Measurements from ENCODE around the gene LPP. TPM values are rescaled to one million over a fixed set of nuclear protein-coding genes. Genes with fewer than 3 reads are reported as not detected.

Gene LPP
- total RNA-seq, 4 donors from 2014 or later = 56.0 to 65.7 (median 58.1) TPM

DNA sequence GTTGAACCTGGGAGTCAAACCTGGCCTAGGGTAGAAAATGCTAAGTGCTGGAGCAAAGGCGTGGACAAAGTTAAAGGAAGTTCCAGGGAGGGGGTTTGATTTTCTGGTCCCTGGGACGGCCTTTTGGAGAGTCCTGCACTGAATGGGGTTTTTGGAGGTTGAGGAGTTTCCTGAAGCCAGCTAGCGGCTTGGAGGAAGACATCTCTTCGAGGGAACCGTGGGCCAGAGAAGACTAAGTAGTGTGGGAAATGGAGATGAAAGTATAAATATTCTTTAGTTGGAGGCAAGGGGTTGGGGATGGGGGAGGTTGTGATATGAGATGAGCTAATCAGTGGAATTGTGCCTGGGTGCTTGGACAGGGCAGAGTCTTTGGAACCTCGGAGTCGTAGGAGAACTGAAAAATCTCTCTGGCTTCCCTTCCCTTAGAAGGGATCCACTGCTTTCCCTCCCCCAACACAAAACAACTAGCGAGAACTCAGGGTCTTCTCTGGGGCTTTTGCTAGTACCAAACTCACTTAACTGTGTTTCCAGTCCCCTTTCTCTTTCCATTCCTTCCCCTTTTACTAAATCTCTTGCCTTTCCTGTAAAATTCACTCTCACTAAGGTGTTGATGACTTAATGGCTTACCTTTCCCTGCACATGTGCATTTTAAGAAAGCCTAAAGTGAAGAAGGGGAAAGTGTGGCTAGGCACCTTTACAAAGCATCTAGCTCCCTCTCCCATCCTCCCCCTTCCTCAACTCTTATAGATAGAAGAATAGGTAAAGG, 1.0 kb downstream of the LPP start:
- no peak for TF ChIP-seq POLR2A (IDR thresholded peaks at IDR 0.05)
- TF ChIP-seq, protein P1, sequence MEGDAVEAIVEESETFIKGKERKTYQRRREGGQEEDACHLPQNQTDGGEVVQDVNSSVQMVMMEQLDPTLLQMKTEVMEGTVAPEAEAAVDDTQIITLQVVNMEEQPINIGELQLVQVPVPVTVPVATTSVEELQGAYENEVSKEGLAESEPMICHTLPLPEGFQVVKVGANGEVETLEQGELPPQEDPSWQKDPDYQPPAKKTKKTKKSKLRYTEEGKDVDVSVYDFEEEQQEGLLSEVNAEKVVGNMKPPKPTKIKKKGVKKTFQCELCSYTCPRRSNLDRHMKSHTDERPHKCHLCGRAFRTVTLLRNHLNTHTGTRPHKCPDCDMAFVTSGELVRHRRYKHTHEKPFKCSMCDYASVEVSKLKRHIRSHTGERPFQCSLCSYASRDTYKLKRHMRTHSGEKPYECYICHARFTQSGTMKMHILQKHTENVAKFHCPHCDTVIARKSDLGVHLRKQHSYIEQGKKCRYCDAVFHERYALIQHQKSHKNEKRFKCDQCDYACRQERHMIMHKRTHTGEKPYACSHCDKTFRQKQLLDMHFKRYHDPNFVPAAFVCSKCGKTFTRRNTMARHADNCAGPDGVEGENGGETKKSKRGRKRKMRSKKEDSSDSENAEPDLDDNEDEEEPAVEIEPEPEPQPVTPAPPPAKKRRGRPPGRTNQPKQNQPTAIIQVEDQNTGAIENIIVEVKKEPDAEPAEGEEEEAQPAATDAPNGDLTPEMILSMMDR (IDR thresholded peaks at IDR 0.05 in 4 of 5, conservative IDR thresholded peaks at IDR 0.05 in 1 of 5) = no peak
- ATAC-seq = no peak
- no peak for DNase-seq
- peak overlapping the region; percentile 93 to 98 (median 98) for H3K27ac ChIP-seq
- no peaks in the 10 kb centered on the region for H3K9me3 ChIP-seq
- H3K4me1 ChIP-seq = peaks cover 51 to 59% of the 10 kb centered on the region in 2 donors
- intact Hi-C loops (cut with DNase I; ENCODE audit: low total_unique reads) (loop anchor here (2.0 to 10.0 kb wide), 5 partner anchors 66 to 792 kb away; no protein-coding TSS in a partner anchor), in situ Hi-C loops (cut with MboI; ENCODE audit: low sequenced_read_pairs in 4 of 4) (loop anchor here in 2 of 4 donors (10.0 to 25.0 kb wide), 2 partner anchors 410 to 807 kb away; partner anchors contain the start of gene BCL6 (in 1 of the 2))
- peak overlapping the region; percentile 61 to 96 (median 83) for H3K4me3 ChIP-seq
- no peaks in the 10 kb centered on the region for H3K27me3 ChIP-seq
- no peaks in the 10 kb centered on the region for H3K36me3 ChIP-seq

DNA sequence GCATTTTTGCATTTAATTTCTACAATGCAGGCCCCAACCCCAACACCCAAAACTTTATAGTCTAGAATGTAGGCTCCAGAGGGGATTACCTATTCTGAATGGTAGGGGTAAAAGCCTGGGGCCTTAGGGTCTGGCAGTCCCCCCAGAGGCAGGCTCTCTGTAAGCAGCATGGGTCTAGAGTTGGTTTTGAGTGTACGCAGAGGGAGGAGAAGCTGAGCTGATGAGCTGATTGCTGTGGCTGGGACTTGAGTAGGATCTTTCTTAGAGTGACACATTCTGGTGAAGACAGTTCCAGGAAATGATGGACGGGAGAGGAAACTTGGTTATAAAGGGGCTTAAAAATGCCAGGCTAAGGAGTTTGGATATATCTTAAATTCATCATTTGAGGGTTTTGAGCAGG, 2.1 kb downstream of the LPP start:
- peak overlapping the region; percentile 93 to 98 (median 98) for H3K27ac ChIP-seq
- H3K4me1 ChIP-seq = peaks cover 57 to 65% of the 10 kb centered on the region in 2 donors
- H3K4me3 ChIP-seq = peak overlapping the region in 2 of 4 donors; percentile 61 to 81
- DNase-seq (no peak), ATAC-seq (no peak)
- no peaks in the 10 kb centered on the region for H3K9me3 ChIP-seq
- no peaks in the 10 kb centered on the region for H3K36me3 ChIP-seq
- TF ChIP-seq, protein P1 (IDR thresholded peaks at IDR 0.05 in 4 of 5, conservative IDR thresholded peaks at IDR 0.05 in 1 of 5) = no peak
- TF ChIP-seq POLR2A (IDR thresholded peaks at IDR 0.05) = no peak
- H3K27me3 ChIP-seq = no peaks in the 10 kb centered on the region
- intact Hi-C loops (cut with DNase I; ENCODE audit: low total_unique reads) = loop anchor here (5.0 to 10.0 kb wide), 4 partner anchors 111 to 791 kb away; no protein-coding TSS in a partner anchor
- in situ Hi-C loops (cut with MboI; ENCODE audit: low sequenced_read_pairs in 4 of 4) = loop anchor here in 2 of 4 donors (10.0 to 25.0 kb wide), 2 partner anchors 411 to 806 kb away; partner anchors contain the start of gene BCL6 (in 1 of the 2)

DNA sequence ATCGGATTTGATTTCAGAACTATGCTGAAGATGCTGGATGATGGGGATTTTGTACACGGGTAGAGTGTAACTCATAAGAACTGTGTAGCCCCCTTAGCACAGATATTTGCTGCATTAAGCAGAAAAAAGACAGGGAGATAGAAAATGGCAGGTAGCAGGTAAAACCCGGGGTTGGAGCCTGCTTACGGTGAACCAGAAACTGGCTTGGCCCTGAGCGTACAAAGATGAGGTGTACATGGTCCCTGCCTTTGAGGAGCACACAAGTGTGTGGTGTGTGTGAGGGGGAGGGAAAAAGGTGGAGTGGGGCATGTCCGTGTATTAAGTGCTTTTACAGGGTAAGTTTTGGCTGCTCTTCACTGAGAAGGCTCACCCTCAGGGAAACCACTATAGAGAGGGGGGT, 3.5 kb downstream of the LPP start:
- no peaks in the 10 kb centered on the region for H3K36me3 ChIP-seq
- no peak overlapping the region for H3K4me3 ChIP-seq
- H3K4me1 ChIP-seq = peaks cover 64 to 73% of the 10 kb centered on the region in 2 donors
- intact Hi-C loops (cut with DNase I; ENCODE audit: low total_unique reads) (loop anchor here (5.0 to 10.0 kb wide), 4 partner anchors 110 to 790 kb away; no protein-coding TSS in a partner anchor), in situ Hi-C loops (cut with MboI; ENCODE audit: low sequenced_read_pairs in 4 of 4) (loop anchor here in 2 of 4 donors (10.0 to 25.0 kb wide), 2 partner anchors 413 to 805 kb away; partner anchors contain the start of gene BCL6 (in 1 of the 2))
- H3K27me3 ChIP-seq = no peaks in the 10 kb centered on the region
- peak overlapping the region; percentile 84 to 98 (median 96) for H3K27ac ChIP-seq
- no peaks in the 10 kb centered on the region for H3K9me3 ChIP-seq
- ATAC-seq (no peak), DNase-seq (no peak)
- no peak for TF ChIP-seq POLR2A (IDR thresholded peaks at IDR 0.05)
- TF ChIP-seq, protein P1 (IDR thresholded peaks at IDR 0.05 in 4 of 5, conservative IDR thresholded peaks at IDR 0.05 in 1 of 5) = no peak

DNA sequence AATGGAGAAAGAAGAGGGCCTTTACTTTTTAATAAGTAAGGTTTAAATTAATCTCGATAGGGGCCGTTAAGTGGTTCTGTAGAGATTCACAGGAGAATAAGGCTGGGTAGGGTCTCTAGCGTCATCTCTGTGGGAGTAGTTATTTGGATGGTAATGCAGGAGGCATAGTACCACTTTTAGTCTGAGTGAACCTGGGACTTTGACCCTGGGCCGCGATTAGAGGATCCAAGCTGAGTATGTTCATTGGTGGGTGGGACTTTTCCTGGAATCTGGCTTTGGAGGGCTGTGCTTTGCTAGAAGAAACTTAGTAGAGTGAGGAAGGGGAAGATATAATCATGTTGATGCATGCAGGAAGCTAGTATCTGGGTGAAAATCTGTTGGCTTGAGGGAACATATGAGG, 4.0 kb downstream of the LPP start:
- intact Hi-C loops (cut with DNase I; ENCODE audit: low total_unique reads) = loop anchor here (2.0 to 10.0 kb wide), 5 partner anchors 109 to 789 kb away; no protein-coding TSS in a partner anchor
- H3K4me3 ChIP-seq = no peak overlapping the region
- in situ Hi-C loops (cut with MboI; ENCODE audit: low sequenced_read_pairs in 4 of 4) = loop anchor here in 2 of 4 donors (10.0 to 25.0 kb wide), 2 partner anchors 413 to 804 kb away; partner anchors contain the start of gene BCL6 (in 1 of the 2)

More for the DNA sequence above, 4.0 kb downstream of the LPP start:
- Histone ChIP-seq H3K27me3 (no peaks in the 10 kb centered on the region), H3K9me3 (no peaks in the 10 kb centered on the region), H3K36me3 (no peaks in the 10 kb centered on the region), H3K4me1 (peaks cover 64 to 73% of the 10 kb centered on the region in 2 donors), H3K27ac (peak overlapping the region; percentile 84 to 98 (median 96))
- TF ChIP-seq POLR2A (IDR thresholded peaks at IDR 0.05) = no peak
- TF ChIP-seq, protein P1 (IDR thresholded peaks at IDR 0.05 in 4 of 5, conservative IDR thresholded peaks at IDR 0.05 in 1 of 5) = no peak
- no peak for DNase-seq
- ATAC-seq = no peak

All from gastrocnemius medialis (tissue), 4 donors.